ENCODE results near the gene MRPL36. TPM values are rescaled to one million over a fixed set of nuclear protein-coding genes. Genes with fewer than 3 reads are reported as not detected.

MRPL36 gene
- total RNA-seq, 2 experiments from 2014 or later: 41.5 to 46.9 TPM

- Mint-ChIP-seq H3K36me3 (ENCODE audit: low read depth) (peaks cover 2% of the 10 kb centered on the region), H3K9me3 (no peaks in the 10 kb centered on the region), H3K27ac (no peak overlapping the region), H3K4me3 (no peak overlapping the region), H3K27me3 (no peaks in the 10 kb centered on the region), H3K4me1 (no peaks in the 10 kb centered on the region)
- POLR2A ChIA-PET: no interaction called here
- CTCF ChIA-PET: interaction anchor here (1.6 kb wide), 1 partner anchor 64 kb away, joined by 3 read pairs; no protein-coding TSS in a partner anchor
- DNase-seq: no peak
Observed at GRCh38 chr5:1827025-1827885, 27.6 kb upstream of the MRPL36 start.

GRCh38 chr5:1826235-1826980, 26.8 kb upstream of the MRPL36 start:
- ChIA-PET CTCF (no interaction called here), POLR2A (no interaction called here)
- H3K4me3 Mint-ChIP-seq: no peak overlapping the region
- H3K27me3 Mint-ChIP-seq: no peaks in the 10 kb centered on the region
- no peak for DNase-seq
- H3K27ac Mint-ChIP-seq: no peak overlapping the region
- no peaks in the 10 kb centered on the region for H3K9me3 Mint-ChIP-seq
- H3K4me1 Mint-ChIP-seq: no peaks in the 10 kb centered on the region
- peaks cover 7% of the 10 kb centered on the region for H3K36me3 Mint-ChIP-seq (ENCODE audit: low read depth)

- H3K27me3 Mint-ChIP-seq: no peaks in the 10 kb centered on the region
- CTCF ChIA-PET: no interaction called here
- no peaks in the 10 kb centered on the region for H3K9me3 Mint-ChIP-seq
- DNase-seq: no peak
- no peaks in the 10 kb centered on the region for H3K4me1 Mint-ChIP-seq
- H3K36me3 Mint-ChIP-seq (ENCODE audit: low read depth): peaks cover 17% of the 10 kb centered on the region
- no peak overlapping the region for H3K27ac Mint-ChIP-seq
- POLR2A ChIA-PET: no interaction called here
- H3K4me3 Mint-ChIP-seq: no peak overlapping the region
Observed at GRCh38 chr5:1824903-1825841, 25.5 kb upstream of the MRPL36 start.

GRCh38 chr5:1824109-1824821, 24.6 kb upstream of the MRPL36 start:
- Mint-ChIP-seq H3K27ac (no peak overlapping the region), H3K4me3 (no peak overlapping the region), H3K36me3 (ENCODE audit: low read depth) (peaks cover 17% of the 10 kb centered on the region), H3K9me3 (no peaks in the 10 kb centered on the region), H3K4me1 (no peaks in the 10 kb centered on the region), H3K27me3 (no peaks in the 10 kb centered on the region)
- ChIA-PET CTCF (no interaction called here), POLR2A (no interaction called here)
- DNase-seq: no peak

GRCh38 chr5:1823381-1824034, 23.9 kb upstream of the MRPL36 start:
- ChIA-PET CTCF (no interaction called here), POLR2A (no interaction called here)
- no peaks in the 10 kb centered on the region for H3K27me3 Mint-ChIP-seq

GRCh38 chr5:1821862-1822261, 22.2 kb upstream of the MRPL36 start:
- POLR2A ChIA-PET: no interaction called here
- no peak for DNase-seq
- H3K9me3 Mint-ChIP-seq: no peaks in the 10 kb centered on the region
- H3K27ac Mint-ChIP-seq: no peak overlapping the region
- H3K27me3 Mint-ChIP-seq: no peaks in the 10 kb centered on the region
- CTCF ChIA-PET: no interaction called here
- no peaks in the 10 kb centered on the region for H3K4me1 Mint-ChIP-seq
- H3K36me3 Mint-ChIP-seq (ENCODE audit: low read depth): peaks cover 36% of the 10 kb centered on the region
- no peak overlapping the region for H3K4me3 Mint-ChIP-seq

More at GRCh38 chr5:1823381-1824034, 23.9 kb upstream of the MRPL36 start:
- Mint-ChIP-seq H3K4me3 (no peak overlapping the region), H3K4me1 (no peaks in the 10 kb centered on the region), H3K36me3 (ENCODE audit: low read depth) (peaks cover 22% of the 10 kb centered on the region), H3K27ac (no peak overlapping the region), H3K9me3 (no peaks in the 10 kb centered on the region)
- no peak for DNase-seq

- Mint-ChIP-seq H3K27me3 (no peaks in the 10 kb centered on the region), H3K36me3 (ENCODE audit: low read depth) (peaks cover 42% of the 10 kb centered on the region), H3K4me3 (no peak overlapping the region), H3K9me3 (no peaks in the 10 kb centered on the region), H3K27ac (no peak overlapping the region), H3K4me1 (no peaks in the 10 kb centered on the region)
- POLR2A ChIA-PET: no interaction called here
- CTCF ChIA-PET: no interaction called here
- DNase-seq: no peak
Observed at GRCh38 chr5:1820926-1821325, 21.3 kb upstream of the MRPL36 start.

GRCh38 chr5:1820381-1820780, 20.7 kb upstream of the MRPL36 start:
- DNase-seq: no peak
- Mint-ChIP-seq H3K4me1 (no peaks in the 10 kb centered on the region), H3K27me3 (no peaks in the 10 kb centered on the region), H3K9me3 (no peaks in the 10 kb centered on the region), H3K4me3 (no peak overlapping the region), H3K36me3 (ENCODE audit: low read depth) (peaks cover 47% of the 10 kb centered on the region), H3K27ac (no peak overlapping the region)
- ChIA-PET POLR2A (no interaction called here), CTCF (no interaction called here)

- Mint-ChIP-seq H3K27me3 (no peaks in the 10 kb centered on the region), H3K9me3 (no peaks in the 10 kb centered on the region), H3K36me3 (ENCODE audit: low read depth) (peaks cover 54% of the 10 kb centered on the region), H3K4me3 (no peak overlapping the region), H3K27ac (no peak overlapping the region), H3K4me1 (no peaks in the 10 kb centered on the region)
- DNase-seq: no peak
- POLR2A ChIA-PET: no interaction called here
- CTCF ChIA-PET: no interaction called here
Observed at GRCh38 chr5:1819458-1819857, 19.8 kb upstream of the MRPL36 start.

GRCh38 chr5:1818784-1819183, 19.1 kb upstream of the MRPL36 start:
- Mint-ChIP-seq H3K4me1 (no peaks in the 10 kb centered on the region), H3K4me3 (no peak overlapping the region), H3K27ac (no peak overlapping the region), H3K36me3 (ENCODE audit: low read depth) (peaks cover 61% of the 10 kb centered on the region), H3K9me3 (no peaks in the 10 kb centered on the region), H3K27me3 (no peaks in the 10 kb centered on the region)
- no peak for DNase-seq
- ChIA-PET POLR2A (no interaction called here), CTCF (no interaction called here)

- ChIA-PET CTCF (no interaction called here), POLR2A (no interaction called here)
- Mint-ChIP-seq H3K27me3 (no peaks in the 10 kb centered on the region), H3K4me3 (no peak overlapping the region), H3K4me1 (no peaks in the 10 kb centered on the region), H3K36me3 (ENCODE audit: low read depth) (peaks cover 61% of the 10 kb centered on the region), H3K9me3 (no peaks in the 10 kb centered on the region), H3K27ac (no peak overlapping the region)
- DNase-seq: no peak
Observed at GRCh38 chr5:1817261-1818043, 17.8 kb upstream of the MRPL36 start.

Data from activated CD4-positive, alpha-beta T cell treated with anti-CD3 and anti-CD28 coated beads, Interleukin-2, amount 10 ng/mL, durations not matched to agents 7 days and 5 days (primary cell).